ENCODE data around the gene HTR1D. TPM values are rescaled to one million over a fixed set of nuclear protein-coding genes. Genes with fewer than 3 reads are reported as not detected.
"Not testable (repeated sequence)": the region's sequence is repeated elsewhere in the genome, so short reads cannot be mapped to it uniquely, and the experiment has no call there.

The HTR1D gene, protein sequence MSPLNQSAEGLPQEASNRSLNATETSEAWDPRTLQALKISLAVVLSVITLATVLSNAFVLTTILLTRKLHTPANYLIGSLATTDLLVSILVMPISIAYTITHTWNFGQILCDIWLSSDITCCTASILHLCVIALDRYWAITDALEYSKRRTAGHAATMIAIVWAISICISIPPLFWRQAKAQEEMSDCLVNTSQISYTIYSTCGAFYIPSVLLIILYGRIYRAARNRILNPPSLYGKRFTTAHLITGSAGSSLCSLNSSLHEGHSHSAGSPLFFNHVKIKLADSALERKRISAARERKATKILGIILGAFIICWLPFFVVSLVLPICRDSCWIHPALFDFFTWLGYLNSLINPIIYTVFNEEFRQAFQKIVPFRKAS
- not detected for total RNA-seq

DNA sequence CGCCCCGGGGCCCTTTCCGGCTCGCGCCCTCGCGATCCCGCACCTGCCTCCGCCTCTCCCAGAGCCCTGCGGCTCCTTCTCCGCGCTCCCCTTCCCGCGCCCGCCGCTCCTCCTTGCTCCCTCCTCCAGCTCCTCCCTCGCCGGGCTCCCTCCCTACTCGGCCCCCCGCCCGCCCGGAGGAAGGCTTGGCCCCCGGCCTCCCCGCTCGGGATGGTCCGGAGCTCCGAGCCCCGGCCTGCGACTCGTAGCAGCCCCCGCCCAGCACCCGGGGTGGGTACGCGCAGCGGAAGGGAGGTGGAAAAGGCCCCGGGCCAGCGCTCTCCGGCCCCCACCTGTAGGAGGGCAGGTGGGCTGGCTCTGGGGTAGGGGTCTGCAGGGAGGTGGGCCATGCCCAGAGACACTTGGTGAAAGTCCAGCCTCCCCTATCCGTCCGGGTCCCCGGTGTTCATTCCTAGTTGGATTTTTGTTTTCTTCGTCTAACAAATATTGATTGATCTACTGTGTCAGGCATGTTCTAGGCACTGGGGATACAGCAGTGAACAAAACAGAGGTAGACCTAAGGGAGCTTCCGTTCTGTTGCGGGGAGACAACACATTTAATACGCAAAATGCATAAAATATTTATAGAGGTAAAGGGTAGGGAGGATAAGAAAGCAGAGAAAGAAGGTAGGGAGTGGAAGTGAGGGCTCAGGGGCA, at the start of gene HTR1D:
HTR1D (minus strand) TSS at position 82 of the 695 bp plus-strand sequence. CDS start 23,283 bp downstream, outside the sequence.
- DNase-seq (ENCODE audit: low spot score in 2 of 2) = no peak
- Histone ChIP-seq H3K4me3 (peak within 1 kb of the TSS; percentile 28 to 68 (median 54)), H3K9me3 (no peaks in the 10 kb centered on the region), H3K27me3 (peaks cover 8 to 33% of the 10 kb centered on the region in 2 donors), H3K4me1 (no peaks in the 10 kb centered on the region), H3K27ac (no peak within 1 kb of the TSS), H3K36me3 (no peaks in the 10 kb centered on the region)
- intact Hi-C loops (cut with DNase I; ENCODE audit: low total_unique reads) = no loop called here
- no peak for TF ChIP-seq POLR2AphosphoS5 (IDR thresholded peaks at IDR 0.05)
- TF ChIP-seq, protein P1, sequence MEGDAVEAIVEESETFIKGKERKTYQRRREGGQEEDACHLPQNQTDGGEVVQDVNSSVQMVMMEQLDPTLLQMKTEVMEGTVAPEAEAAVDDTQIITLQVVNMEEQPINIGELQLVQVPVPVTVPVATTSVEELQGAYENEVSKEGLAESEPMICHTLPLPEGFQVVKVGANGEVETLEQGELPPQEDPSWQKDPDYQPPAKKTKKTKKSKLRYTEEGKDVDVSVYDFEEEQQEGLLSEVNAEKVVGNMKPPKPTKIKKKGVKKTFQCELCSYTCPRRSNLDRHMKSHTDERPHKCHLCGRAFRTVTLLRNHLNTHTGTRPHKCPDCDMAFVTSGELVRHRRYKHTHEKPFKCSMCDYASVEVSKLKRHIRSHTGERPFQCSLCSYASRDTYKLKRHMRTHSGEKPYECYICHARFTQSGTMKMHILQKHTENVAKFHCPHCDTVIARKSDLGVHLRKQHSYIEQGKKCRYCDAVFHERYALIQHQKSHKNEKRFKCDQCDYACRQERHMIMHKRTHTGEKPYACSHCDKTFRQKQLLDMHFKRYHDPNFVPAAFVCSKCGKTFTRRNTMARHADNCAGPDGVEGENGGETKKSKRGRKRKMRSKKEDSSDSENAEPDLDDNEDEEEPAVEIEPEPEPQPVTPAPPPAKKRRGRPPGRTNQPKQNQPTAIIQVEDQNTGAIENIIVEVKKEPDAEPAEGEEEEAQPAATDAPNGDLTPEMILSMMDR (IDR thresholded peaks at IDR 0.05) = no peak
- no peak for TF ChIP-seq POLR2A (IDR thresholded peaks at IDR 0.05)

DNA sequence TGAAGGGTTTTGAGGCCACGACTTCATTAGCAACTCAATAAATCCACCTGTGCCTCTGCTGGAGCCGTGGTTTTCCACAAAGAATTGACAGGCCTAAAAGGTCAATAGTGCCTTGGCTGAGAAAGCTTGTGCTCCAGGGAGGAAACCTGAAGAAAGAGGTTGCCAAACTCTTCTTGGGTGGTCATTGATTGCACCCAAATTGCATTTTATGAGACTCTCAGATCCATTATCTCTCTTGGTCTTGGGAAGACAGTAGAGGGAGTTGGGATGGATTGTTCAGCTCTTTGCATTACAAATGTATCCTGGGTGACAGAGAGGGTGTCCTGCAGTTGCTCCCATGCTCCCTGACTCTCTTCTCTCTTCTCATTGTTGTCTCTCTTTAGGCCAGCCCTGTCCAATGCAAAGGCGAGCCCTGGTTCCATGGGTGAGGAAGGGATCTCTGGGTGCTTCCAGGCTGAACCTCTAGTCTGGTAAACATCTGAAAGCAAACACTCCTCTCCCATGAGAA, 46.1 kb upstream of the HTR1D start:
- Histone ChIP-seq H3K27ac (no peak overlapping the region), H3K4me3 (no peak overlapping the region), H3K36me3 (no peaks in the 10 kb centered on the region), H3K27me3 (no peaks in the 10 kb centered on the region), H3K9me3 (no peaks in the 10 kb centered on the region), H3K4me1 (no peaks in the 10 kb centered on the region)
- TF ChIP-seq POLR2A (IDR thresholded peaks at IDR 0.05) (no peak), POLR2AphosphoS5 (IDR thresholded peaks at IDR 0.05) (no peak)
- TF ChIP-seq, protein P1 (IDR thresholded peaks at IDR 0.05) = no peak
- intact Hi-C loops (cut with DNase I; ENCODE audit: low total_unique reads) = no loop called here
- no peak for DNase-seq (ENCODE audit: low spot score in 2 of 2)

DNA sequence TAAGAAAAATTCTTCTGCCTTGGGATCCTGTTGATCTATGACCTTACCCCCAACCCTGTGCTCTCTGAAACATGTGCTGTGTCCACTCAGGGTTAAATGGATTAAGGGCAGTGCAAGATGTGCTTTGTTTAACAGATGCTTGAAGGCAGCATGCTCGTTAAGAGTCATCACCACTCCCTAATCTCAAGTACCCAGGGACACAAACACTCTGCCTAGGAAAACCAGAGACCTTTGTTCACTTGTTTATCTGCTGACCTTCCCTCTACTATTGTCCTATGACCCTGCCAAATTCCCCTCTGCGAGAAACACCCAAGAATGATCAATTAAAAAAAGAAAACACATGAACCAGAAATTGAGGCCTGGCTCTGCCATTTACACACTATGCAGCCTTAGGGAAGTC, 40.8 kb upstream of the HTR1D start:
- H3K4me1 ChIP-seq; H3K36me3 ChIP-seq; H3K9me3 ChIP-seq; H3K27me3 ChIP-seq; intact Hi-C loops (cut with DNase I; ENCODE audit: low total_unique reads); H3K27ac ChIP-seq; H3K4me3 ChIP-seq; DNase-seq (ENCODE audit: low spot score in 2 of 2): not testable (repeated sequence)

DNA sequence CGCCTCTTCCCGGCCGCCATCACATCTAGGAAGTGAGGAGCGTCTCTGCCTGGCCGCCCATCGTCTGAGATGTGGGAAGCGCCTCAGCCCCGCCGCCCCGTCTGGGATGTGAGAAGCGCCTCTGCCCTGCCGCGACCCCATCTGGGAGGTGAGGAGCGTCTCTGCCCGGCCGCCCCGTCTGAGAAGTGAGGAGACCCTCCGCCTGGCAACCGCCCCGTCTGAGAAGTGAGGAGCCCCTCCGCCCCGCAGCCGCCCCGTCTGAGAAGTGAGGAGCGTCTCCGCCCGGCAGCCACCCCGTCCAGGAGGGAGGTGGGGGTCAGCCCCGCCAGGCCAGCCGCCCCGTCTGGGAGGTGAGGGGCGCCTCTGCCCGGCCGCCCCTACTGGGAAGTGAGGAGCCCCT, 40.1 kb upstream of the HTR1D start:
- H3K4me1 ChIP-seq; H3K27me3 ChIP-seq; H3K27ac ChIP-seq; H3K36me3 ChIP-seq; DNase-seq (ENCODE audit: low spot score in 2 of 2); H3K9me3 ChIP-seq; intact Hi-C loops (cut with DNase I; ENCODE audit: low total_unique reads); H3K4me3 ChIP-seq: not testable (repeated sequence)

DNA sequence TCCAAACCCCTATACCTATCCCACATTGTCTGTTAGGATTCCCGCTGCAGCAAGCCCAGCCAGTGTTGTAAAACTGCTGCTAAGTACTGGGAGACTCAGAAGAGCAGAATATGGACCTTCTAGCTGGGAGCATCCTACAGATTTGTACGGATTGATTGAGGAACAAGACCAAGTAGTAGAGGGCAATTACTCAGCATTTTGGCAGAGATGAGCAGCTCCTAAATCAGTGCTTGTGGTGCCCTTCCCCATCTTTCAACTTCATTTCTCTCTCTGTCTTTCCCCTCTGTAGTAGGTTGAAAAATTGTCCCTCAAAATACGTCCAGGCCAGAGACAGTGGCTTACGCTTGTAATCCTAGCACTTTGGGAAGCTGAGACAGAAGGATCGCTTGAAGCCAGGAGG, 37.3 kb upstream of the HTR1D start:
- TF ChIP-seq, protein P1 (IDR thresholded peaks at IDR 0.05) = no peak
- TF ChIP-seq POLR2AphosphoS5 (IDR thresholded peaks at IDR 0.05) = no peak
- TF ChIP-seq POLR2A (IDR thresholded peaks at IDR 0.05) = no peak
- Histone ChIP-seq H3K27ac (no peak overlapping the region), H3K9me3 (no peaks in the 10 kb centered on the region), H3K36me3 (no peaks in the 10 kb centered on the region), H3K4me1 (no peaks in the 10 kb centered on the region), H3K4me3 (no peak overlapping the region), H3K27me3 (no peaks in the 10 kb centered on the region)
- intact Hi-C loops (cut with DNase I; ENCODE audit: low total_unique reads) = no loop called here
- no peak for DNase-seq (ENCODE audit: low spot score in 2 of 2)

DNA sequence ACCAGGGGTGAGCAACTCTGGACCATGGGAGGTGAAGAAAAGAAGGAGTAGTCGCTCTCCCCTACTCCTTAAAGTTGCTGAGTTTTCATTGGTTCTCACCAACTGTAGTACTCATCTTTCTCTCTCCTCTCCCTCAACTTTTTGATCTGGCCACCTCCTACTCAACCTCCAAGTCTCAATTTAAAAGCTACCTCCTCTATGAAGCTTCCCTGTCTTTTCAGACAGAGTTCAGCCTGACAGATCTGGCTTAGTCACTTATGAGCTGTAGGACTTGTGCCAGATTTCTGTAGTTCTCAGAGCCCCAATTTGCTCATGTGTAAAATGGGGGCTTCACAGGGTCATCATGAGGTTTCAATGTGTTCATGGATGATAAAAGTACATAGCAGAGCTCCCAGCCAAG, 34.5 kb upstream of the HTR1D start:
- DNase-seq (ENCODE audit: low spot score in 2 of 2) = no peak
- no peaks in the 10 kb centered on the region for H3K27me3 ChIP-seq
- no peak overlapping the region for H3K27ac ChIP-seq
- TF ChIP-seq, protein P1 (IDR thresholded peaks at IDR 0.05) = no peak
- no peak for TF ChIP-seq POLR2AphosphoS5 (IDR thresholded peaks at IDR 0.05)
- TF ChIP-seq POLR2A (IDR thresholded peaks at IDR 0.05) = no peak
- H3K9me3 ChIP-seq = no peaks in the 10 kb centered on the region
- intact Hi-C loops (cut with DNase I; ENCODE audit: low total_unique reads) = no loop called here
- H3K36me3 ChIP-seq = no peaks in the 10 kb centered on the region
- no peaks in the 10 kb centered on the region for H3K4me1 ChIP-seq
- H3K4me3 ChIP-seq = no peak overlapping the region
